ENCODE results near the gene ANP32E.

The ANP32E gene

GRCh38 chr1:150235852-150236613 lies at the start of gene ANP32E:
ANP32E (minus strand) TSS chr1:150236112; CDS start chr1:150235786, 326 bp downstream.
- peak; percentile 95 for FAIRE-seq
- peak; percentile 87 for DNase-seq (ENCODE audit: extremely low spot score, insufficient read length, low read depth)

GRCh38 chr1:150283260-150283659 lies 47.3 kb upstream of the ANP32E start:
- DNase-seq (ENCODE audit: extremely low spot score, insufficient read length, low read depth) (no peak), FAIRE-seq (no peak)

- FAIRE-seq (no peak), DNase-seq (ENCODE audit: extremely low spot score, insufficient read length, low read depth) (no peak)
Measured at GRCh38 chr1:150282558-150282958, 46.6 kb upstream of the ANP32E start.

- peak; percentile 69 for FAIRE-seq
- DNase-seq (ENCODE audit: extremely low spot score, insufficient read length, low read depth), result no peak
Measured at GRCh38 chr1:150281758-150282557, 46.0 kb upstream of the ANP32E start, which contains the start of gene CIART. CIART (plus strand) TSS chr1:150282554; CDS start chr1:150283268, 714 bp downstream.

- FAIRE-seq (peak; percentile 73), DNase-seq (ENCODE audit: extremely low spot score, insufficient read length, low read depth) (no peak)
Measured at GRCh38 chr1:150281221-150281757, 45.4 kb upstream of the ANP32E start.

- no peak for FAIRE-seq
- DNase-seq (ENCODE audit: extremely low spot score, insufficient read length, low read depth), result no peak
Measured at GRCh38 chr1:150280138-150280707, 44.3 kb upstream of the ANP32E start.

- no peak for DNase-seq (ENCODE audit: extremely low spot score, insufficient read length, low read depth)
- FAIRE-seq, result peak; percentile 24
Measured at GRCh38 chr1:150273311-150273710, 37.4 kb upstream of the ANP32E start.

GRCh38 chr1:150271291-150271959 lies 35.5 kb upstream of the ANP32E start:
- no peak for DNase-seq (ENCODE audit: extremely low spot score, insufficient read length, low read depth)
- FAIRE-seq, result no peak

- DNase-seq (ENCODE audit: extremely low spot score, insufficient read length, low read depth) (no peak), FAIRE-seq (no peak)
Measured at GRCh38 chr1:150269451-150269850, 33.5 kb upstream of the ANP32E start.

GRCh38 chr1:150268705-150269403 lies 32.9 kb upstream of the ANP32E start, which contains the start of gene APH1A:
APH1A (minus strand) TSS chr1:150269016; CDS start chr1:150268810, 206 bp downstream.
- DNase-seq (ENCODE audit: extremely low spot score, insufficient read length, low read depth), result peak; percentile 95
- FAIRE-seq, result peak; percentile 93

GRCh38 chr1:150268340-150268704 lies 32.4 kb upstream of the ANP32E start:
- DNase-seq (ENCODE audit: extremely low spot score, insufficient read length, low read depth) (no peak), FAIRE-seq (peak; percentile 9)

GRCh38 chr1:150267896-150268295 lies 32.0 kb upstream of the ANP32E start:
- no peak for FAIRE-seq
- no peak for DNase-seq (ENCODE audit: extremely low spot score, insufficient read length, low read depth)

- DNase-seq (ENCODE audit: extremely low spot score, insufficient read length, low read depth) (no peak), FAIRE-seq (no peak)
Measured at GRCh38 chr1:150263549-150263948, 27.6 kb upstream of the ANP32E start.

GRCh38 chr1:150262388-150263320 lies 26.7 kb upstream of the ANP32E start:
- no peak for FAIRE-seq
- no peak for DNase-seq (ENCODE audit: extremely low spot score, insufficient read length, low read depth)

GRCh38 chr1:150261367-150261766 lies 25.5 kb upstream of the ANP32E start:
- FAIRE-seq, result no peak
- no peak for DNase-seq (ENCODE audit: extremely low spot score, insufficient read length, low read depth)

- DNase-seq (ENCODE audit: extremely low spot score, insufficient read length, low read depth), result no peak
- FAIRE-seq, result no peak
Measured at GRCh38 chr1:150259758-150260669, 24.1 kb upstream of the ANP32E start.

- DNase-seq (ENCODE audit: extremely low spot score, insufficient read length, low read depth) (no peak), FAIRE-seq (no peak)
Measured at GRCh38 chr1:150259217-150259616, 23.3 kb upstream of the ANP32E start.
